Coronary artery (tissue), 2 donors: ENCODE measurements around the gene DEAF1.
A peak's percentile ranks its signal among the peaks of the same experiment; 100 is the strongest.

Experiments used
- DNase-seq: peaks from one replicate; pipeline ENCODE4 v3.0.0-alpha.2; 2017; ENCODE audit warnings: low spot score
- H3K27ac ChIP-seq, 2 donors: fragments of 200-600 bp; sonication (generic); one replicate each; pipeline ENCODE4 v1.5.1; 2016 to 2019
- H3K4me3 ChIP-seq: fragments of 200-600 bp; sonication (generic); 2 replicates; pipeline ENCODE4 v1.5.1; 2016; ENCODE audit warnings: mild to moderate bottlenecking, moderate library complexity
- TF ChIP-seq, protein P1 (sequence below): fragments of 200-600 bp; sonication (generic); IDR thresholded peaks from one replicate; pipeline ENCODE4 v1.5.1; 2019; ENCODE audit warnings: antibody characterized with exemption

DEAF1 gene

GRCh38 chr11:640021-640706 is 54.9 kb downstream of the DEAF1 start:
- DNase-seq, result no peak
- Histone ChIP-seq H3K4me3 (peak overlapping the region; percentile 6), H3K27ac (no peak overlapping the region)
- TF ChIP-seq, protein P1, sequence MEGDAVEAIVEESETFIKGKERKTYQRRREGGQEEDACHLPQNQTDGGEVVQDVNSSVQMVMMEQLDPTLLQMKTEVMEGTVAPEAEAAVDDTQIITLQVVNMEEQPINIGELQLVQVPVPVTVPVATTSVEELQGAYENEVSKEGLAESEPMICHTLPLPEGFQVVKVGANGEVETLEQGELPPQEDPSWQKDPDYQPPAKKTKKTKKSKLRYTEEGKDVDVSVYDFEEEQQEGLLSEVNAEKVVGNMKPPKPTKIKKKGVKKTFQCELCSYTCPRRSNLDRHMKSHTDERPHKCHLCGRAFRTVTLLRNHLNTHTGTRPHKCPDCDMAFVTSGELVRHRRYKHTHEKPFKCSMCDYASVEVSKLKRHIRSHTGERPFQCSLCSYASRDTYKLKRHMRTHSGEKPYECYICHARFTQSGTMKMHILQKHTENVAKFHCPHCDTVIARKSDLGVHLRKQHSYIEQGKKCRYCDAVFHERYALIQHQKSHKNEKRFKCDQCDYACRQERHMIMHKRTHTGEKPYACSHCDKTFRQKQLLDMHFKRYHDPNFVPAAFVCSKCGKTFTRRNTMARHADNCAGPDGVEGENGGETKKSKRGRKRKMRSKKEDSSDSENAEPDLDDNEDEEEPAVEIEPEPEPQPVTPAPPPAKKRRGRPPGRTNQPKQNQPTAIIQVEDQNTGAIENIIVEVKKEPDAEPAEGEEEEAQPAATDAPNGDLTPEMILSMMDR, result no peak

DNA sequence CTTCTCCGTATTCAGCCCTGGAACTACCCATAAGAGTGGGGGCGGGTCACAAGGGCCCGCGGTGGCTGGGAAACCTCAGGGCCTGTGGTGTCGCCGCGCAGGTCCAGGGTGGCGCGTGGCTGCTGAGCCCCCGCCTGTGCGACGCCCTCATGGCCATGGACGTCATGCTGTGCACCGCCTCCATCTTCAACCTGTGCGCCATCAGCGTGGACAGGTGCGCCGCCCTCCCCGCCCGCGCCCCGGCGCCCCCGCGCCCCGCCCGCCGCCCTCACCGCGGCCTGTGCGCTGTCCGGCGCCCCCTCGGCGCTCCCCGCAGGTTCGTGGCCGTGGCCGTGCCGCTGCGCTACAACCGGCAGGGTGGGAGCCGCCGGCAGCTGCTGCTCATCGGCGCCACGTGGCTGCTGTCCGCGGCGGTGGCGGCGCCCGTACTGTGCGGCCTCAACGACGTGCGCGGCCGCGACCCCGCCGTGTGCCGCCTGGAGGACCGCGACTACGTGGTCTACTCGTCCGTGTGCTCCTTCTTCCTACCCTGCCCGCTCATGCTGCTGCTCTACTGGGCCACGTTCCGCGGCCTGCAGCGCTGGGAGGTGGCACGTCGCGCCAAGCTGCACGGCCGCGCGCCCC is 55.6 kb downstream of the DEAF1 start:
- DNase-seq, result no peak

DNA sequence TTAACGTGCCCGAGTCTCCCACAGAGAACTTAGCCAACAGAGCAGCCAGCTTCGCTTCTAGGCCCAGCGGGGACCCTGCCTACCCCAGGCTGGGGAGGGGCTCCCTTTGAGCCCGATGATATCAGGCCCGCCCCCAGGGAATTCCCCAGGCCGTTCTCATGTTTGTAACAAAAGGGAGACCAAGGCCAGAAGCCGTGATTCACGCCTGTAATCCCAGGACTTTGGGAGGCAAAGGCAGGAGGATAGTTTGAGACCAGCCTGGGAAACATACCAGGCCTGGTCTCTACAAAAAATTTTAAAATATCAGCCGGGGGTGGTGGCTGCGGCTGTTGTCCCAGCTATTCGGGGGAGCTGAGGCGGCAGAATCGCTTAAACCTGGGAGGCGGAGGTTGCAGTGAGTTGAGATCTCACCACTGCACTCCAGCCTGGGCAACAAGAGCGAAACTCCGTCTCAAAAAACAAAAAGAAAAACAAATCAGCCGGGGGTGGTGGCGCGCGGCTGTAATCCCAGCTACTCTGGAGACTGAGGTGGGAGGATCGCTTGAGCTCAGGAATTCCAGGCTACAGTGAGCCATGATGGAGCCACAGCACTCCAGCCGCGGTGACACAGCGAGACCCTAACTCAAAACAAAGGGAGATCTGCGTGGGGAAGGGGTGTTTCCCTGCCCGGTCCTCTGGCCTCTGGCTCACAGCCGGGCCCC is 56.2 kb downstream of the DEAF1 start:
- no peak overlapping the region for H3K27ac ChIP-seq
- no peak for DNase-seq
- TF ChIP-seq, protein P1, result no peak
- H3K4me3 ChIP-seq, result peak overlapping the region; percentile 6

More for the DNA sequence above, 55.6 kb downstream of the DEAF1 start:
- Histone ChIP-seq H3K27ac (no peak overlapping the region), H3K4me3 (peak overlapping the region; percentile 6)
- TF ChIP-seq, protein P1, result no peak

DNA sequence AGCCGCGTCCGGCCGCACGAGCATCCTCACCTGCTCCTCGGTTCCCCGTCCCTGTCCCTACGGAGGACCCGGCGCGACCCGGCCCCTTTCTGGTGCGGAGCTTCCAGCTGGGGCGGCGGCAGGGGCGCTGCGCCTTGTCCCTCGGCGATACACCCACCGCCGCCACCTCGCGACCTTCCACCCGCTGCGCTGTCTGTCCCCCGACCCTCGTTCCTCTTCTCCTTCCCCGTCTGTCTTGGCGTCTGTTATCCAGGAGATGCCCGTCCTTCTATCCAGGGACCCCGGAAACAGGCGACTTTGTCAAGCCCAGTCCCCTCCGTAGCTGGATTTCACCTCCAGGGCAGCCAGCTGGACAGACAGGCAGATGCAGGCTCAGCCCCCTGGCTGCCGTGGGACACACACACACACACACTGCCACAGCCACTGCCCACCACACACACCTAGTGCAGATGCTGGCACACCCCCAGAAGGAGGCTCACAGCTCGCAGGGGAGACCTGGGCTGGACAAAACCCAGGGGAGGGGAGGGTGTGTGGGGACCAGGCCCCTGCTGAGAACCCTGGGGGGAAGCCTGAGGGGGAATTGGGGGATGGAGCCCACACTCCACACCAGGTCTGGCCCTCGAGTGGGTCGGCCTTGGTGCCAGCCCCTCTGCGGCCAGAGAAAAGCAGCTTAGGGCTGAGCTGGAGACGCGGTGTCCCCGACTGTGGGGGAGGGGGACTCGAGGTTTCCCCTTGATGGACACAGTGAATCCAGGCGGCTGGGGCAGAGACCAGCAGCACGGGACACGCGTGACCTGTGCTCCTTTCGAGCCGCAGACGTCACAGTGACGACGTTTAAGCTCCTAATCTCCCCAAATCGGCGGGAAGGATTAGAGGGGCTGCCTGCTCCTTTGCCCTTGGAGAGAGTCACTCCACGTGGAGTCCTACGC is 57.2 kb downstream of the DEAF1 start:
- DNase-seq, result no peak
- Histone ChIP-seq H3K4me3 (peak overlapping the region; percentile 69), H3K27ac (no peak overlapping the region)
- TF ChIP-seq, protein P1, result no peak

DNA sequence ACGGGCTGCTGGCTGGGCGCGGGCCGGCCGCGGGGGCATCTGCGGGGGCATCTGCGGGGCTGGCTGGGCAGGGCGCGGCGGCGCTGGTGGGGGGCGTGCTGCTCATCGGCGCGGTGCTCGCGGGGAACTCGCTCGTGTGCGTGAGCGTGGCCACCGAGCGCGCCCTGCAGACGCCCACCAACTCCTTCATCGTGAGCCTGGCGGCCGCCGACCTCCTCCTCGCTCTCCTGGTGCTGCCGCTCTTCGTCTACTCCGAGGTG is 57.8 kb downstream of the DEAF1 start:
- DNase-seq, result no peak
- Histone ChIP-seq H3K27ac (no peak overlapping the region), H3K4me3 (peak overlapping the region; percentile 69)
- TF ChIP-seq, protein P1, result no peak

DNA sequence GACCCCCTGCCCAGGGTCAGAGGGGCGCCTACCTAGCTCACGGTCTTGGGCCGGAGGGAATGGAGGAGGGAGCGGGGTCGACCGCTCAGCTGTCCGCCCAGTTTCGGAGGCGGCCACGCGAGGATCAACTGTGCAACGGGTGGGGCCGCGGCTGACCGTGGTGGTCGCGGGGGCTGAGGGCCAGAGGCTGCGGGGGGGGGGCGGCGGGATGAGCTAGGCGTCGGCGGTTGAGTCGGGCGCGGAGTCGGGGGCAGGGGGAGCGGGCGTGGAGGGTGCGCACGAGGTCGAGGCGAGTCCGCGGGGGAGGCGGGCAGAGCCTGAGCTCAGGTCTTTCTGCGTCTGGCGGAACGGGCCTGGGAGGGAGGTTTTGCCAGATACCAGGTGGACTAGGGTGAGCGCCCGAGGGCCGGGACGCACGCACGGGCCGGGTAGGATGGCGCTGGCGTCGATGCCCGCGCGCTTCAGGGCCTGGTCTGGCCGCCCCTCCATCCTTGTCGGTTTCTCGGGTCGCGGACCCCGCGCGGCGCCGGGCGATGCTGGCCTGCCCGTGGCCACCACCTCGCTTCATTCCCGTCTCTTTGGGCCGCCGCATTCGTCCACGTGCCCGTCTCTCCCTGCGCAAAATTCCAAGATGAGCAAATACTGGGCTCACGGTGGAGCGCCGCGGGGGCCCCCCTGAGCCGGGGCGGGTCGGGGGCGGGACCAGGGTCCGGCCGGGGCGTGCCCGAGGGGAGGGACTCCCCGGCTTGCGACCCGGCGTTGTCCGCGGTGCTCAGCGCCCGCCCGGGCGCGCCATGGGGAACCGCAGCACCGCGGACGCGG is 58.3 kb downstream of the DEAF1 start, which contains the start of gene DRD4:
Gene DRD4 (plus strand): TSS at position 759 of the 822 bp plus-strand sequence. CDS start 36 bp downstream, at position 795.
- no peak within 1 kb of the TSS for H3K27ac ChIP-seq
- H3K4me3 ChIP-seq, result peak within 1 kb of the TSS; percentile 69
- TF ChIP-seq, protein P1, result no peak
- DNase-seq, result no peak
